Measurements from ENCODE around the gene PCDH17.

Gene PCDH17

DNA sequence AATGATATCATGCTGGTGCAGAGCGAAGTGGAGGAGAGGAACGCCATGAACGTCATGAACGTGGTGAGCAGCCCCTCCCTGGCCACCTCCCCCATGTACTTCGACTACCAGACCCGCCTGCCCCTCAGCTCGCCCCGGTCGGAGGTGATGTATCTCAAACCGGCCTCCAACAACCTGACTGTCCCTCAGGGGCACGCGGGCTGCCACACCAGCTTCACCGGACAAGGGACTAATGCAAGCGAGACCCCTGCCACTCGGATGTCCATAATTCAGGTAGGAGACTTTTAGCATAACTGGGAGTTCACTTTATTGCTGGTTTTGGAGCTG, 3.3 kb downstream of the PCDH17 start:
- DNase-seq (ENCODE audit: low read depth in 2 of 2) = no peak

DNA sequence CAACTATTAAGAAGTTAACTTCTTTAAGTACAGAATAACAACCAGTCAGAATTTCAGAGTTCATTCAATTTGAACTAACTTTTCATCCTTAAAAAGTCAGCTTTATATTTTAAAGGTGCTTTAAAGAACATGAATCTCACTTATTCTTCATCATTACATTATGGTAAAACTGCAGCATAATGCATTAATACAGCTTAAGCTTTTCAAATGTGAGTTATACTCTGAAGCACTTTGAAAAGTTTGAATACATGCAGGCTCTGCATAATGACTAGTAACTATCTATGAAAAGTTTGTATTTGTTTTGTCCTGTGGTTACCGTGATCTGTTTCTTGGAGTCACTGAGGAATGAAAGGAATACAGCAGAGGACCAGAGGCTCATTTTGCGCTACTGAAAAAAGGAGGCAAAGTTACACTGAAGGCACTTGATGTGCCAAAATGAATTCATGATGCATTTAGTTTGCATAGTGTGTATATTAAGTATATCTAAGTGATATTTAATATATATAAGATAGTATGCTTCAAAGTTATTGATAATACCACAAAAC, 4.1 kb downstream of the PCDH17 start:
- DNase-seq (ENCODE audit: low read depth in 2 of 2) = no peak

DNA sequence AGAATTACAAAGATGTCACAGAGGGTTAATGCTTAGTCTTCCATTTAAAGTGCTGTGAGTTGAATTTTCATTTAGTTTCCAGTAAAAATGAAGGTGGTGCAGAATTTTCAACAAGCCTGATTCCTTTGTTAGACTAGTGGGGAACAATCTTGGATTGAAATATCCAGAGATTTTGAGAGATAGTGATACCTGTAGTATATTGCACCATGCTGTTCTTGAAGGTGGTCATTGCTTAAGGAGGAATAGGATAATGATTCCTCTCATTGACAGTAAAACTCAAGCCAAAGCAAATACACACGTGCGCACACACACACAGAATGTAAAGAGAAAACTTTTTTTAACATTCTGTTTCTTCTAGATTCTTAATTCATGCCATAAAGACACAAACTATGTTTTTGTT, 5.3 kb downstream of the PCDH17 start:
- no peak for DNase-seq (ENCODE audit: low read depth in 2 of 2)

DNA sequence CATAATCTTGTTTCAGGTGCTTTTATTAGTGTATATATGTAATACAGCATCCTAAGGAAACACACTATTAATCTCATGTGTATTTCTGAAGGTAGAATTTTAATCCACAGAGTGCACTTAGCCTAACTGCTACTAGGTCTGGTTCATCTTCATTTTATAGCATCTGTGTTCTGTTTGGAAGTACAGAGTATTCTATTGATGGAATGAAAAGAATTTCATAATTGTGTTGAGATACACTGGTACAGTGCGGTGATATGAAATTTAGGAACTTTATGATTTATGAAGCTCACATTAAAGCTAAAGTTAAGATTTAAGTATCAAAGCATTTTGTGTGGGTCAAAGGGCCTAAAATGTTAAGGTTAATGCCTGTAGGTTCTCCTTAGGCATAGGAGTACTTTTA, 6.0 kb downstream of the PCDH17 start:
- no peak for DNase-seq (ENCODE audit: low read depth in 2 of 2)

DNA sequence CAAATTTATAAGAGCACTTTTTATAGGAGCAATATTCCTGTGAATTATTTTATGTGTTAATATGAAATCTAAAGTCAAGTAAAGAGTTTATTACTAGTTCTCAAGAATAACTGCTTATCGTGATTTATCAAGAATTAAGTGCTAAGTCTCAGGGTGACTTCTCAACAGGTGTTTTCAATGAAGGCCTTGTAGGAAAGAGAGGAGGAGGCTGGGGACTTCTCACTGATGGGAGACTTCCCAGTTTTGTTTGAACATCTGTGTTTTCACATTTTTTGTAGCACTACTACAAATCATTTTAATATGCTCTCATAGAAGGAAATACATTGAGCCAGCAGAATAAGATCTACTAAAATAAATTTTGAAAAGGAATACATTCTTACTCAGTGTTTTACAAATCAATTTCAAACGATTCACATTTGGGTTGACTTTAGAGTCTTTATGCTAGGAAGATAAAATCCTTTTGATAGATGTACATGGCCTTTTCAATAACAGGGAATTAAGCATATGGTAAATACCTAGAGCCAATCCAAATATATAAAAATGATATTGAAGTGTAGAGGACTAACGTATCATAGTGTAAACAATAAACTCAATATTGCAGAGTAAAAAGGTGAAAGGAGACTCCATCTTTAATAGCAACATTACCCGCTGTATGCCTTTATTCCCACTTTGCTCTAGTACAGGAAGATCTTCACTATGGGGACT, 6.8 kb downstream of the PCDH17 start:
- DNase-seq (ENCODE audit: low read depth in 2 of 2) = no peak

DNA sequence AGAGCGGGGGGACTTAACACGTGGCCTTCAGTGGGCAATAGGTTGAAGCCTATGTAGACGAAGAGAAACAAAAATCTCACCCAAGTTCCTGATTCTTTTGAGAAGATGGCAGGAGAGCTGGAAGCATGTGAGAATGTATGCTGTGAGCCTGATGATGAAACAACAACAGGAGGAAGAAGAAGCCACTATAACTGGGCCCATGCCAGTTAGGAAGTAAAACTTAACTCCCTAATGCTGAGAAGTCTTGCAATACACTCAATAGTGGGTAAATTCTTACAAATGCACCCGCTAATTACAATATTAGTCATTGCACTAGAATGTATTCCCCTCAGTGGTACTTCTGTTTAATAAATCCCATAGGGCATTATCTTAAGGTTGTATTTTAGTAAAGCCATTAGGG, 9.1 kb downstream of the PCDH17 start:
- no peak for DNase-seq (ENCODE audit: low read depth in 2 of 2)

DNA sequence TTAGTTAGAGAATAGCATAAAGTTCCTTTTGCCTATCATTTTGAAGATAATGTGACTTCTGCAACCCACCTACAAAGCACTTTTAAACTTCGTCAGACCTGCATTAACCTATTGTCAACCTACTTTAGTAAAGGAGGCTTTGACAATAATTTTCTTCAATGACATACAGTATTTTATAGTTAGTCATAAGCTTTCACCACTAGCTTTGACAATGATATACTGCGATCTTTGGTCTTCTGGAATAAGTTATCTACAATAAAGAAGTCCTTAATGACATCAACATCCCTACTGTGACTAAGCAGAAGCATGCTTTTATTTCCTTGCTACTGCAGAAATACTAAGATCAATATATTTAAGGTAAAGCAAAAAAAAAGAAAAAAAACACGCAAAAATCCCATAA, 9.5 kb downstream of the PCDH17 start:
- DNase-seq (ENCODE audit: low read depth in 2 of 2) = no peak

DNA sequence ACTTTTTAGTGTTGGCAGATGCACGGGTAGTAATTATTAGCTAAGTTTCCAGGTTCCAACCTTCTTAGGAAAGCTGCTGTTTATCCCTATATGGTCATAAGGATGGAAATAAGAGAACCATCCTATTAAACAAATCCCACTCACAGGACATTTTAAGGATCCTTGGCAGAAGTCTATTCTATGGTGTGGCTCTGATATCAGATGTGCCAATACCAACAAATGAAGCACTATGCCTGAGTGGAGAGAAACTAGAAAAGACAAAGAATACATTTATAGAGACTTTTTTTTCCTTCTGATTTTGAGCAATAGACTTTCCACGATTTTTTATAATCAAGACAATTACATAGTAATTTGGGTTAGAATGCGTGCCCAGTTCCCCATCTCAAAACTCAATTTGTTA, 12.6 kb downstream of the PCDH17 start:
- no peak for DNase-seq (ENCODE audit: low read depth in 2 of 2)

DNA sequence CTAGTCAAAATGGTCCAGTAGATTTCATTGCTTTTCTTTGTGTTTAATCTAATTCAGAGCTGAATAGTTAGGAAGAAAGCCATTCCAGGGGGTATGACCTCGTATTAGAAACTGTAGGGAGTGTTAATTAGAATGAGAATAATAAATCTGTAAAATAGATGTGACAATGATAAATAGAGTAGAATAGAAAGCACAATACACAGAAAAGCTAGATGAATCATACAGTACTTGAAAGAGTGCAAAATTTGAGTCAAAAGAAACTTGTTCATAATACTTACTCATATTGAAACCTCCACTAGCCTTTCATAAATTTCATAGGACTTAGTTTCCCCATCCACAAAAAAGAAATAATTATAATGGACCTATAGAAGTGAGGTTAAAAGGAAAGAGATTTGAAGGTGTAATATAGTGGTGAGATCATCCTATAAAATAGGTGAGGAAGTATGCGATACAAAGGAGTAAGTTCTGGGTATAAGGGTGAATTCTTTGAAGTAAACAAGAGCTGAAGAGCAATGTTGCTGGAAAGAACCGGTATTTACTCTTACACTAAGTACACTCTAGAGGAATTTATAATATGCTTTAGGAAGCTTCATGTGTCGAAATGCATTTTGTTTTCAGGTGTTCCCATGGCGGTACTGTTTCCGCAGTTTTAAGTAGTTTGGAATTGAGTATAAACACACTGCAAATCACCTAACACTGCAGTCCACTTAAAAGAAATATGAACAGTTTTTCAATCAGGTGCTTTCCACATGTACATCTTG, 21.9 kb downstream of the PCDH17 start:
- no peak for DNase-seq (ENCODE audit: low read depth in 2 of 2)

DNA sequence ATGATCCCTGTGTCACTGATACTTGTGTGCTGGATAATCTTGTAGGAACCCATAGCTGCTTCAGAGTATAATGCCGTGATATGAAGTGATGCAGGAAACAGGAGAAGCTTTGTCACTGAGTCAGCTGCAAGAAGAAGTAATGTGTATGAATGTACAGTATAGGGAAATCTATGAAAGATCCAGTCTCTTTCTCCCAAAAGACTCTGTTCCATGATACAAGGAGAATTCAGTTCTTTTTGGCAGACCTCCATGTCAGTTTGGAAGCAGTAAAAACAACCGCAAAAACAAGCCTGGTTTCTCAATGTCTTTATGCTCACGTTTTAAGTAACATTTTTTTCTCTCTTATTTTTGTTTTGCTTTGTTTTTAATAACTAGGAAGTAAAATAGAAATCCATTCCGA, 33.9 kb downstream of the PCDH17 start:
- DNase-seq (ENCODE audit: low read depth in 2 of 2) = no peak

DNA sequence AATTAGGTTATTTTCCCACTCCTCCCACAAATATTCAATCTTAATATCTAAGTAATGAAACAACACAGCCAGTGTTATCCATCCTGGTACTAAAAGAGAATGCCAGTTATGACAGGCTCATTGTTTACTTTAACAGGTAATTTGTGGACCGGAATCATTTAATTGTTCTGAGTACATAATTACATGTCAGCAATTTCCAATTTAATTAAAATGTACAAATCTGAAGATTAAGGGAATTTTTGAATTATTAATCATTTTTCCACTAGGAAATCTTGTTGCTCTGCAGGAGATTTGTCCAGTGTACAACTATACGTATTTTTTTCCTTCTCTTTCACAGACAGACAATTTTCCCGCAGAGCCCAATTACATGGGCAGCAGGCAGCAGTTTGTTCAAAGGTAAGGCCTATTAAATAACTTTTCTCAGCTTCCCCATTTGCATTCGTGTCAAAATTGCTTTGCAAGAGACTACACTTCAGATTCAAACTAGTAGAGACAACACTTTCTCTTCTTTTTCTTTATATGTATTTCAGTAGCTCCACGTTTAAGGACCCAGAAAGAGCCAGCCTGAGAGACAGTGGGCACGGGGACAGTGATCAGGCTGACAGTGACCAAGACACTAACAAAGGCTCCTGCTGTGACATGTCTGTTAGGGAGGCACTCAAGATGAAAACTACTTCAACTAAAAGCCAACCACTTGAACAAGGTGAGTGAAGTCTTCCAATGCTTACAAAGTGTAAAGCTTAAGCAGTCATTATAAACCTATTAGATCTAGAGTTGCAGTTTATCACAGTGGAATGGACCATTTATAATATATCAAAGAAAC, 34.8 kb downstream of the PCDH17 start:
- no peak for DNase-seq (ENCODE audit: low read depth in 2 of 2)

DNA sequence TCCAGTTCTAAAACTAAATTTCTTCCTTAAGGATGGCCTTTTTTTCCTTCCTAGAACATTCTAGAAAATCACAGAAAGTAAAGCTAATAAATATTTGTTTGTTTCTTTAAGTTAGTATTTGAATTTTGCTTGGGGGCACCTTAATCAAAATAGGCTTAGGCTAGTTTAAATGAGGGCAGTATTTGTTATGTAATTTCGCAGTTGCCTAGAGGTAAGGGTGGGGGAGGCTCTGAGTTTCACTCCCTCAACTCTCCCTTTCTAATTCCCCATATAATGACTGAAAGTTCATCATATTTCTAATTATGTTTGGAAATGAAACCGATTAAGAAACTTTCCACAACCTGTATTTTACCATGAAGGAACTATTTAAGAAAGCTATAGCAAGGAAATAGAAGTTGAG, 40.6 kb downstream of the PCDH17 start:
- DNase-seq (ENCODE audit: low read depth in 2 of 2) = no peak

DNA sequence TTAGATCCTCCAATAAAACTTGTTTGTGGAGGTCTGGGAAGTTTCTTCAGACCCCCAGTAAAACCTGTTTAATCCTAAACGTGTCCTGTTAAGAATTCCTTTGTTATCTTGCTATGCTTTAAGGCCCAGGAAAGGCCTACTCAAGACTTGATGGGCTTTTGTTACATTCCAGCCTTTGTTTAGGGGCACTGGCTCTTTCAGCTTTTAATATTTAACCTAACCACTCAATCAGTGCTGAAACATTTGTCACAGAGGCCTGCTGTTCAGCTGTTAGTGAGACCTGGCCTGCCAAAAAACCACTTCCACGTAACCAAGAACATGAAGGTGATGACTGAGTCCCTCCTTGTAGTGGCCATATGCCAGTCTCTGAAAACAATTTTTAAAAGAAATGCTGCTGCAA, 41.7 kb downstream of the PCDH17 start:
- DNase-seq (ENCODE audit: low read depth in 2 of 2) = no peak

DNA sequence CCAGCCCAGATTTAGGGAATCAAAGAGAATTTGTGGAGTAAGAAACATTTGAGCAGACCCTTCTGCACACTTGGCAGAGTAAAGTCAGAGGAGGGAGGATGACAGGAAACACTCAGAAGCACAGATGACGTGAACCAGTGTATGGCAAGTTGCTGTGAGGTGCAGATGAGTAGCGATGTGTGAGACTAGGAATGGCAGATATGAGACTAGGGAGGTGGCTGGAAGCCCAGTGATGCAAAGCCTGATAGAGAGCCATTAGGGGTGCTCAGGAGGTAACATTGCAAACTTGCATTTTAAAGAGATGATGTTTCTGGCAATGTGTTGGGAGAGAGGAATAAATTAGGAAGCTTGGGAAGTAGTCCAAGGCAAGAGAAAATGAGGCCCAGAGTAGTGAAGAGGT, 44.0 kb downstream of the PCDH17 start:
- no peak for DNase-seq (ENCODE audit: low read depth in 2 of 2)

DNA sequence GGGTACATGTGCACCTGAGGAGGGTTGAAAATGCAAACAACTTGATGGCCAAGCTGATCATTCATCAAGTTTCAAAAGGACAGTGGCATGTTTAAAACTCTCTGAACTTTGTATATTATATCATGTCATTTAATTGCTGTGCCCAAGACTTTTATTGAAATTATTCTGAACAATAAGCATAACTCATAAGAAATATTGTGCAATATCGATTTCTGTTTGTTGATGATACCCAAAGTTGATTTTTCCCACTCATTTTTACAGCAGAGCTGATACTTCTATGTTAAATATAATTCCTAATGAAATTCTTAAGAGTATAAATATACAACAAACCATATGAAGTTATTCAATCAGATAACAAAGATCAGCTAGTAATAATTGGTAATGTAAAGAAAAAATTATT, 49.1 kb downstream of the PCDH17 start:
- no peak for DNase-seq (ENCODE audit: low read depth in 2 of 2)

DNA sequence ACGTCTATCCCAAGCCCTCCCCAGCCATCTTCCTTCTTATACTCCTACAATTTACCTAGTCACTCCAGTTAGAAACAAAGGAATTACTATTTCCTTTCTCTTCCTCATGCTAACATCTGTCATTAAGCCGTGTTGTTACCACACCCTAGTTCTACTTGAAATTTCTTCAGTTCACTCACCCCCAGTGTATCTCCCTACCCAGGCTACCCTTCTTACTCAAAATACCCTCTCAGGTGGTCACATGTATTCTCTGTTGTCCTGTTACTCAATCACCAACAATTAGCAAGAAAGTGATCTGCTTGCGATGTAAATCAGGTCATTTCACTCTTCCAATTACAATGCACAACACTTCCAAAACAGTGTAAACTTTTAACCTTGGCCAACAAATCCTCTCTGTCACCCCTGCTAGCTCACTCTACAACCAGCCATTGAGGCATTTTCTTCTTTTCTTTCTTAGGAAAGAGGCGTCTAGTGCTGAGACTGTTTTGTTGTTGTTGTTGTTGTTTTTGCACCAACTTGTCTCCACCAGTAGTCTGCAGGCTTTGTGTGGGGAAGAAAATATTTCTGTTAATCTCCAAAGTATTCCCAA, 50.7 kb downstream of the PCDH17 start:
- no peak for DNase-seq (ENCODE audit: low read depth in 2 of 2)

DNA sequence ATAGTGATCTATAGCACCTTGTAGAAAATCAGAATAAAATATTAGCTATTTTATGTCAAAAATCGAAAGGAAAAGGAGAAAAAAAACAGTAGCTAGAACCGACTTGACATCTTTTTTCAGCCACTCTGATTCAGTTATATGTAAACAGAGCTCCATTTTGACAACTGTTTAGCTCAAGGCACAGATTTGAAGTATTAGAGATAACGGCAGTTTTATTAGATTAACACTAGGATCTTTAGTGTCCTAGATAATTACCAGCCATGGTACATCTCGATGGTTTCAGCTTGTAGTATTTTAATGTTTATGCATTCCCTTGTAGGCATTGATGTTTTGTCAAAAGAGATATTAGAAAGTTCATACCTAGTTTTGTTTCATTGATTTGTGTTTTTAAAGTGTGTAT, 67.3 kb downstream of the PCDH17 start:
- DNase-seq (ENCODE audit: low read depth in 2 of 2) = no peak

DNA sequence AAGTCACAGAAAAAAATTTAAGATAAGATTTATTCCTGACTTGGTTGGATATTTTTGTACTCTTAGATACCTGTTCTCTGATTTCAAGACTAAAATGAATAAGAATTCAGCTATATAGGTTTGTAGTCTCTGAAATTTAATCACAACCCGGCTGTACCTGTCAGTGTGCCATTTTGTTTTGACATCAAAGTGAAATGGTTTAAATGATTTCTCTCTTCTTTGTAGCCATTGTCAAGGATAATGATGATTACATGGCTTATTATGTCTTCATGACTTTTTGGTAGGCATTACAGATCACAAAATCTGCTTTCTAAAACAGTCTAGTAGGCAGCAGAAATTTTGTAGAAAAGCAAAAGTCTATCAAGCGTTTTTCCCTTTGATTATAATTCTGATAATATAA, 72.5 kb downstream of the PCDH17 start:
- no peak for DNase-seq (ENCODE audit: low read depth in 2 of 2)

DNA sequence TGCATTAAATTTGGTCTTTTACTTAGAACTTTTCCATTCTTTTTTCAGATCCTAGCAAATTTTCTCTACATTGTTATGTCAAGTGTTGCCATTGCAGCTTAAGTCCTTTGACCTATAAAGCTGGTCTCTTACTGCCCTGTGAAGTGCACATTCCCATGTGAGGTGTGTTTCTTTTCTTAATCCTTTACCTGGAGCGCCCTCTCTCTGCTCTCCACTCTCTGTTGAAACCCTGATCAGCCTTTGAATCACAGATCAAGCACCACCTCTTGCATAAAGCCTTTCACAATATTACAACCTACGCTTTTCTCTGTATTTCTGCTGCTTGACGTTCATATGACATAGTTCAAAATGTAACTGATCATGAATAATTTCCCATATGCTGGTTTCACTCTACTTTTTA, 84.8 kb downstream of the PCDH17 start:
- DNase-seq (ENCODE audit: low read depth in 2 of 2) = no peak

DNA sequence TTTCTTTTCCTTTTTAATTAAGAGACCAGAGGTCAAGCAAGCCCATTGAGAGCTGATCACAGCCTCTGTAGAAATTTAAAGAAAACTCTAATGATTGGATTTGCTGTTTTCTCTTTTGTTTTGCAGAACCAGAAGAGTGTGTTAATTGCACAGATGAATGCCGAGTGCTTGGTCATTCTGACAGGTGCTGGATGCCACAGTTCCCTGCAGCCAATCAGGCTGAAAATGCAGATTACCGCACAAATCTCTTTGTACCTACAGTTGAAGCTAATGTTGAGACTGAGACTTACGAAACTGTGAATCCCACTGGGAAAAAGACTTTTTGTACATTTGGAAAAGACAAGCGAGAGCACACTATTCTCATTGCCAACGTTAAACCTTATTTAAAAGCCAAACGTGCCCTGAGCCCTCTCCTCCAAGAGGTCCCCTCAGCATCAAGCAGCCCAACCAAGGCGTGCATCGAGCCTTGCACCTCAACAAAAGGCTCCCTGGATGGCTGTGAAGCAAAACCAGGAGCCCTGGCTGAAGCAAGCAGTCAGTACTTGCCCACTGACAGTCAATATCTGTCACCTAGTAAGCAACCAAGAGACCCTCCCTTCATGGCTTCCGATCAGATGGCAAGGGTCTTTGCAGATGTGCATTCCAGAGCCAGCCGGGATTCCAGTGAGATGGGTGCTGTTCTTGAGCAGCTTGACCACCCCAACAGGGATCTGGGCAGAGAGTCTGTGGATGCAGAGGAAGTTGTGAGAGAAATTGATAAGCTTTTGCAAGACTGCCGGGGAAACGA, 93.1 kb downstream of the PCDH17 start:
- no peak for DNase-seq (ENCODE audit: low read depth in 2 of 2)

DNA sequence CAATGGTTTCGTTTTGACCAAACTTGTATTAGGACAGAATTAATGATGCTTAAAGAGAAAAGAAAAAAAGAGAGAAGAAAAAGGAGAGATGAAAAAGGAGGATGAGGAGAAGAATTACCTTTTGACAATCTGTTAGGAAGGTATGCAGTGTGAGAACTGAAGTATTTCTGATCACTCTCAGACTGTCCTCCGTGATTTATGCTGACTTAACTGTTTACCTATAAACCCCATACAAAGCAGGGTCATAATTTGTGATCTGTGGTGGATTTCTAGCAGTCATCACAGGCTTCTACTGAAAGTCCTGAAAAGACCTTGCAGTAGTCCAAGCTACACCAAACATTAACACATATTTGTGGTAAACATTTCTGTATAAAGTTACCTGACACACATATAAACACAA, 93.9 kb downstream of the PCDH17 start:
- no peak for DNase-seq (ENCODE audit: low read depth in 2 of 2)

DNA sequence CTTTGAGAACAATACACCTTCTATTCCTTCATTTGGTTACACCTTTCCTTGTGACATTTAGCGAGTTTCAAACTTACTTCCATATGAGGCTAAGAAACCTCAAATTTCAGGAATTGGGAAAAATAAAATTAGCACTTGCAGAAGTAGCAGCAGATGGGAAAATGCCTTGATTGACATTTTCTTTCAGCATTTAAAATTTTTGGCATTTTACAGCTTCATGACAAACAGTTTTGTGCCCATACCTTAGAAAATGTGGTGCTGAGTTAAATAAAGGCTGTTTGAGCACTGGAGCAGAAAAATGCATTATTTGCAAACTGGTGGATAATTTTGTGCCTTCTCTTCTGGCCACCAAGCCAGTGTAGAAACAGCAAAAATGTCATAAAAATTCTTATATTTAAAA, 95.4 kb downstream of the PCDH17 start:
- no peak for DNase-seq (ENCODE audit: low read depth in 2 of 2)

Measured in stimulated activated CD4-positive, alpha-beta T cell treated with anti-CD3 and anti-CD28 coated beads, Interleukin-15, amount 100 ng/mL, for 48 hours (primary cell).